ENCODE measurements around the gene USP6NL. TPM values are rescaled to one million over a fixed set of nuclear protein-coding genes. Genes with fewer than 3 reads are reported as not detected.

USP6NL gene
- total RNA-seq, 1 donor from 2014 or later, result 13.8 TPM

GRCh38 chr10:11586170-11586569 is 25.3 kb downstream of the USP6NL start:
- no peak overlapping the region for H3K27ac Mint-ChIP-seq (ENCODE audit: unreplicated experiment)
- no peaks in the 10 kb centered on the region for H3K27me3 Mint-ChIP-seq (ENCODE audit: unreplicated experiment)
- DNase-seq (ENCODE audit: extremely low spot score, unreplicated experiment), result no peak

GRCh38 chr10:11581213-11581612 is 30.2 kb downstream of the USP6NL start:
- no peak overlapping the region for H3K4me3 Mint-ChIP-seq (ENCODE audit: unreplicated experiment)
- TF ChIP-seq CTCF (IDR thresholded peaks at IDR 0.05), result no peak
- no peak for DNase-seq (ENCODE audit: extremely low spot score, unreplicated experiment)
- peaks cover 4% of the 10 kb centered on the region for H3K4me1 Mint-ChIP-seq (ENCODE audit: unreplicated experiment)
- no peak overlapping the region for H3K27ac Mint-ChIP-seq (ENCODE audit: unreplicated experiment)
- H3K27me3 Mint-ChIP-seq (ENCODE audit: unreplicated experiment), result no peaks in the 10 kb centered on the region
- H3K9me3 Mint-ChIP-seq (ENCODE audit: unreplicated experiment), result no peaks in the 10 kb centered on the region
- H3K36me3 Mint-ChIP-seq (ENCODE audit: unreplicated experiment), result peaks cover 5% of the 10 kb centered on the region

More at GRCh38 chr10:11586170-11586569, 25.3 kb downstream of the USP6NL start:
- H3K9me3 Mint-ChIP-seq (ENCODE audit: unreplicated experiment), result no peaks in the 10 kb centered on the region
- TF ChIP-seq CTCF (IDR thresholded peaks at IDR 0.05), result no peak
- peaks cover 5% of the 10 kb centered on the region for H3K36me3 Mint-ChIP-seq (ENCODE audit: unreplicated experiment)
- H3K4me1 Mint-ChIP-seq (ENCODE audit: unreplicated experiment), result peaks cover 4% of the 10 kb centered on the region
- no peak overlapping the region for H3K4me3 Mint-ChIP-seq (ENCODE audit: unreplicated experiment)

DNA sequence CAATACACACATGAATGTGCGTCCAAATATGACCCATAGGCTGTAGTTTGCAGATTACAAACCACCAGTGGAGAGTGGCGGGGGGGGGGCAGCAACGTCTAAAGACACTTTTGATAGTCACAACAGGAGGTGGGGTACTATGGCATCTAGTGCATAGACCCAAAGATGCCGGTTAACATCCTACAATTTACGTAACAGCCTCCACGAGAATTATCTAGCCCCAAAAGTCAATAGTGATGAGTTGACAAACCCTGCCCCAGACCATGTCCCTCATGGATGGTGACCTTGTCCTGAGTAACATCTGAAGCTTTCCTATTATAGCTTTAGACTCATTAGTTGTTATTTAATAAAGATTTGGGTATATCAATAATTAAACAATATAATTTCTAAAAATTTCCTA is 31.6 kb downstream of the USP6NL start:
- H3K9me3 Mint-ChIP-seq (ENCODE audit: unreplicated experiment), result no peaks in the 10 kb centered on the region
- no peak for TF ChIP-seq CTCF (IDR thresholded peaks at IDR 0.05)

DNA sequence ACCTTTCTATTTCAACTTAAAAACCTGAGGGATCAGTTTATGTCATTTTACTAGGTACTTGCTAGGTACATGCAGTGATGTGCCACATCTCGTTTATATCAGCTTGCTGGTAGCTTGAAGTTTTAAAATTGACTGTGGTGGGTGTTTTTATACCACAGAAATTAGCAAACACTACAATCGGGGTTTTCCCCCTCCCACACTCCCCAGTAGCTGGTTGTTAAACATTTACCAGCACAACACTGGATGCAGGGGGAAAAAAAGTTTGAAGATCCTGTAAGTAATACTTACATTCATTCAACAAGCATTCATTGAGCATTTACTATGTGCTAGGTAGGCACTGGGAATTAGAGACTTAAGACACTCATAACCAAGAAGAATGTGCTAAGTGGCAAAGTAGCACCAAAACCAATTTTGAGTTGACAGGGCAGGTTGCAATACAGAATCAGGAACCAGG is 32.6 kb downstream of the USP6NL start:
- Mint-ChIP-seq H3K36me3 (ENCODE audit: unreplicated experiment) (no peaks in the 10 kb centered on the region), H3K27ac (ENCODE audit: unreplicated experiment) (no peak overlapping the region), H3K9me3 (ENCODE audit: unreplicated experiment) (no peaks in the 10 kb centered on the region), H3K27me3 (ENCODE audit: unreplicated experiment) (no peaks in the 10 kb centered on the region), H3K4me1 (ENCODE audit: unreplicated experiment) (peaks cover 7% of the 10 kb centered on the region), H3K4me3 (ENCODE audit: unreplicated experiment) (no peak overlapping the region)
- DNase-seq (ENCODE audit: extremely low spot score, unreplicated experiment), result no peak
- TF ChIP-seq CTCF (IDR thresholded peaks at IDR 0.05), result no peak

More for the DNA sequence above, 31.6 kb downstream of the USP6NL start:
- no peaks in the 10 kb centered on the region for H3K27me3 Mint-ChIP-seq (ENCODE audit: unreplicated experiment)
- DNase-seq (ENCODE audit: extremely low spot score, unreplicated experiment), result no peak
- no peak overlapping the region for H3K27ac Mint-ChIP-seq (ENCODE audit: unreplicated experiment)
- peaks cover 5% of the 10 kb centered on the region for H3K36me3 Mint-ChIP-seq (ENCODE audit: unreplicated experiment)
- H3K4me3 Mint-ChIP-seq (ENCODE audit: unreplicated experiment), result no peak overlapping the region
- H3K4me1 Mint-ChIP-seq (ENCODE audit: unreplicated experiment), result peaks cover 4% of the 10 kb centered on the region

- Mint-ChIP-seq H3K36me3 (ENCODE audit: unreplicated experiment) (no peaks in the 10 kb centered on the region), H3K9me3 (ENCODE audit: unreplicated experiment) (no peaks in the 10 kb centered on the region), H3K4me3 (ENCODE audit: unreplicated experiment) (no peak overlapping the region), H3K27ac (ENCODE audit: unreplicated experiment) (no peak overlapping the region), H3K27me3 (ENCODE audit: unreplicated experiment) (no peaks in the 10 kb centered on the region), H3K4me1 (ENCODE audit: unreplicated experiment) (peaks cover 3% of the 10 kb centered on the region)
- no peak for TF ChIP-seq CTCF (IDR thresholded peaks at IDR 0.05)
- DNase-seq (ENCODE audit: extremely low spot score, unreplicated experiment), result no peak
Observed at GRCh38 chr10:11576092-11576809, 35.2 kb downstream of the USP6NL start.

Measured in osteocyte (in vitro differentiated cells).